GM19238 (cell line): ENCODE data around the gene ITPRIPL1.

Experiments
- DNase-seq: peaks from one replicate; pipeline ENCODE4 v3.0.0; 2011; ENCODE audit warnings: low spot score; ENCODE audit not compliant: insufficient read length

ITPRIPL1 gene

GRCh38 chr2:96320728-96321622, 4.1 kb upstream of the ITPRIPL1 start:
- no peak for DNase-seq

- DNase-seq: no peak
Measured at GRCh38 chr2:96323849-96324248, 1.3 kb upstream of the ITPRIPL1 start.

- no peak for DNase-seq
Measured at GRCh38 chr2:96324721-96325040, 436 bp upstream of the ITPRIPL1 start.

DNA sequence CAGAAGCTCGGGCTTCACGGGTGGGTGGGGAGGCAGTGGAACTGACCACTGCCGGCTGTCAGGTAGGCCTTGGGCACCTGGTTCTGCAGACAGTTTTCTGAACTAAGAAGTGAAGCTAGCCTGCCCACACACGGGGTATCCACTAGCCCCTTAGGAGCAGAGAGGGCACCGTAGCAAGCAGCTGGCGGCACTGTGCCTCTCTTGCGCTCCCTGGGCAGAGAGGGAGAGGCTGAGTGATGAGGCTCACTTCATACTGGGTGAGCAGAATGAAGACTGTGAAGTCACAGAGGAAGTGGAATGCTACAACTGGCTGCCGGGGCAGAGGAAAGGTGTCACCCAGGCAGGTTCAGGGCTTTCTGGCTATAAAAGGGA, 753 bp downstream of the ITPRIPL1 start:
- no peak for DNase-seq

DNA sequence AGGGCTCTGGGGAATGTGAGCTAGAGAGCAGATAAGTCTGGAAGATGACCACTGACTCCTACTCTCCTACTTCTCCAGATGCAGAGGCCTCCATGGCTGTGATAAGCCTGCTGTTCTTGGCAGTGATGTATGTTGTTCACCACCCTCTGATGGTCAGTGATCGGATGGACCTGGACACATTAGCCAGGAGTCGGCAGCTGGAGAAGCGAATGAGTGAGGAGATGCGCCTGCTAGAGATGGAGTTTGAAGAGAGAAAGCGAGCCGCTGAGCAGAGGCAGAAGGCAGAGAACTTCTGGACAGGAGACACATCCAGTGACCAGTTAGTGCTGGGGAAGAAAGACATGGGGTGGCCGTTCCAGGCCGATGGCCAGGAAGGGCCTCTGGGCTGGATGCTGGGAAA, 1.4 kb downstream of the ITPRIPL1 start:
- DNase-seq: no peak

DNA sequence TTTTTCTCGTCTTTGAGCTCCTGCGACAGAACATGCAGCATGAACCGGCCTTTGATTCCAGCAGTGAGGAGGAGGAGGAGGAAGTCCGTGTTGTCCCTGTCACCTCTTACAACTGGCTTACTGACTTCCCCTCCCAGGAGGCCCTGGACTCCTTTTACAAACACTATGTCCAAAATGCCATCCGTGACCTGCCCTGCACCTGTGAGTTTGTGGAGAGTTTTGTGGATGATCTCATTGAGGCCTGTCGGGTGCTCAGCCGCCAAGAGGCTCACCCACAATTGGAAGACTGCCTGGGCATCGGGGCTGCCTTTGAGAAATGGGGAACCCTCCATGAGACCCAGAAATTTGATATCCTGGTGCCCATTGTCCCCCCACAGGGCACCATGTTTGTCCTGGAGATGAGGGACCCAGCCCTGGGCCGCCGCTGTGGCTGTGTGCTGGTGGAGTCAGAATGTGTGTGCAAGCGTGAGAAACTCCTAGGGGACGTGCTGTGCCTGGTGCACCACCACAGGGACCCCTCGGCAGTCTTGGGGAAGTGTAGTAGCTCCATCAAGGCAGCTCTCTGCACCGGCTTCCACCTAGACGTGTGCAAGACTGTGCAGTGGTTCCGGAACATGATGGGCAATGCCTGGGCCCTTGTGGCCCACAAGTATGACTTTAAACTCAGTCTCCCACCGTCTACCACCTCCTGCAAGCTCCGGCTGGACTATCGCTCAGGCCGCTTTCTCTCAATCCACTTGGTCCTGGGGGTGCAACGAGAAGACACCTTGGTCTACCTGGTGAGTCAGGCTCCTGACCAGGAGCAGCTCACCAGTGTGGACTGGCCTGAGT, 2.1 kb downstream of the ITPRIPL1 start:
- DNase-seq: no peak

DNA sequence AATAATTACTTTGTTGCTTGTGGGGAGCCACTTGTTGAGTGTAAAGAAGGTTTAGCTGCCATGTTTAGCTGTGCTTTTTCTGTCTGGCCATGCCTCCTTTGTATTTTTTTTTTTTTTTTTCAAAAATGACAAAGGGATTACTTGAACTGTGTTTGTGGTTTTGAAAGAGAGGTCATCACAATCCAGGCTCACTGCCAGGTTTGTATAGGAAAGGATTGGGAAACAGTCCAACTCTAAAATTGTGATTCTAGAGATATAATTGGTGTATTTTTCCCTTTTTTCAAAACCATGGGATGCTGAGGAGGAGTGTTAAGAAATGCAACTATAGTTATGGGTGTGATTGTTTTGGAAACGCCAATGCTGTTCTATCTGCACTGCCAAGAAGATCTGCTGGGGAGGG, 4.3 kb downstream of the ITPRIPL1 start:
- DNase-seq: no peak

DNA sequence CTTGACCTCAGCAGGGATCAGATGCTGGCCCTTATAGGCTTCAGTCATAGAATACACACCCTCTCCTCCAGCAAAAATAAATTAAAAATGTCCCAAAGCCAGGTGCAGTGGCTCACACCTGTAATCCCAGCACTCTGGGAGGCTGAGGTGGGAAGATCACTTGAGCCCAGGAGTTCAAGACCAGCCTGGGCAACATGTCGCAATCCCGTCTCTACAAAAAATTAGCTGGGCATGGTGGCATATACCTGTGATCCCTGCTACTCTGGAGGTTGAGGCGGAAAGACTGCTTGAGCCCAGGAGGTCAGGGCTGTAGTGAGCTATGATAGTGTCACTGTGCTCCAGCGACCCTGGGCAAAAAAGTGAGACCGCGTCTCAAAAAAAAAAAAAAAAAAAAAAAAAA, 4.8 kb downstream of the ITPRIPL1 start:
- no peak for DNase-seq

GRCh38 chr2:96330407-96330806, 5.3 kb downstream of the ITPRIPL1 start:
- no peak for DNase-seq

- no peak for DNase-seq
Measured at GRCh38 chr2:96333708-96334107, 8.6 kb downstream of the ITPRIPL1 start.

DNA sequence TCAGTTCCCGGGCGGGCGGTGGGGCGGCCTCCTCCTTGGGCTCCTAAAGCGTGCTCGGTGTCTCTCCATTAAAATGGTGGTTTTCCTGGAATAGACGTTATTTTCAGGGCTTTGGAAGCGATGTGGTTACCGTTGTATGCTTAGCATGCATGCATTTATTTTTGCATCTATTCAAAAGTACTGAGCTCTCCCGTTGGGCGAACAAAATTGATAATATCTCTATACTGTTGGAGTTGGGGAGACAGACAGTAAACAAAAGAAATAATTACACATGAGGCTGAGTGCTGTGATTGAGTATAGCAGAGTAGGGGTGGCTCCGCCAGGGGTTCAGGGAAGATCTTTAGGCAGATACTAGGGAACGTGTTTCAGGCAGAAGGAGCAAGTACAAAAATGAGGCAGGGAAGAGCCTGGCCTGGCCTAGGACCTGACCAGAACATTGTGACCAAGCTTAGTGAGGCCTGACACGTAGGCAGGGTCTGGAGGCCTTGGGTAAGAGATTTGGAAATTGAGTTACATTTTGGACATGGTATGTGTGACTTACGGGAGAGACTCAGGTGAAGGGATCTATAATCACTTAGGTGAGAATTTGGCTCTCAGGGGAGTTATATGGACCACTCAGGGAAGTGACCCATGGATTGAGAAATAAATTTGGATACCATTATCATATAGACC, 11.1 kb downstream of the ITPRIPL1 start:
- no peak for DNase-seq

DNA sequence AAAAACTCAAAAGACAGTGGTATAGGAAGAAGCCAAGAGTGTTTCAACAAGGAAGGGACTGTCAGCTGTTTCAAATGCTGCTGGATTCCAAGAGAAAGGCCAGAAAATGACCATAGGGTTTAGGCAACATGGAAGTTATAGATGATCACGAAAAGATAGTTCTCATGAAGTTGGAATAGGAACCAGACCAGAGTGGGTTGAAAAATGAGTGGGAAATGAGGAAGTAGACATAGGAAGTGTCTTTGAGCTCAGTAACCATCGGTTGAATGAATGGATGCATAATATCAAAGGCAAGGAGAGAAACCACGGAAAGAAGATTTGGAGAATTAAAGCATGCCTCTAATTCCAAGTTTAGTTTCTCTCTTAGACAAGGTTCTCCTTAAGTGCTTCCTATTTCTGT, 11.8 kb downstream of the ITPRIPL1 start:
- DNase-seq: no peak

GRCh38 chr2:96340493-96341414, 15.6 kb downstream of the ITPRIPL1 start:
- no peak for DNase-seq

GRCh38 chr2:96341641-96342040, 16.5 kb downstream of the ITPRIPL1 start:
- no peak for DNase-seq

DNA sequence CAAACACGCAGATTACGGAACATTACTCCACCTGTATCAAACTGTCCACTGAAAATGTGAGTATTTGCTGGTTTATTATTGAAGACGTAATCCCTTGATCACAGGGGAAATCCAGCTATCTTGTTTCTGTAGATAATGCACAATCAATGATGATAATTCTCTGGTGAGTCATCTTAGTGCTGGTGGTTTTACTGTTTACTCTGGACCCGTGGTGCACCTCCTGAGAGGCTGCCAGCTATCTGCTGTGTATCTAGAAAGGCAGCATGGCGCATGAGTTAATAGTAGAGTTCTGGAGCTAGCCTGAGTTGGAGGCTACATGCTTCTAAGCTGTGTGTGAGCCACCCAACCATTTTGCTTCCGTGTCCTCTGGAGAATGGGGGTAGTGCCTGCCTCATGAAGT, 17.0 kb downstream of the ITPRIPL1 start:
- DNase-seq: no peak

GRCh38 chr2:96344011-96344410, 18.9 kb downstream of the ITPRIPL1 start:
- peak; percentile 39 for DNase-seq

GRCh38 chr2:96345438-96345837, 20.3 kb downstream of the ITPRIPL1 start:
- no peak for DNase-seq

GRCh38 chr2:96345868-96346462, 20.8 kb downstream of the ITPRIPL1 start:
- DNase-seq: no peak

DNA sequence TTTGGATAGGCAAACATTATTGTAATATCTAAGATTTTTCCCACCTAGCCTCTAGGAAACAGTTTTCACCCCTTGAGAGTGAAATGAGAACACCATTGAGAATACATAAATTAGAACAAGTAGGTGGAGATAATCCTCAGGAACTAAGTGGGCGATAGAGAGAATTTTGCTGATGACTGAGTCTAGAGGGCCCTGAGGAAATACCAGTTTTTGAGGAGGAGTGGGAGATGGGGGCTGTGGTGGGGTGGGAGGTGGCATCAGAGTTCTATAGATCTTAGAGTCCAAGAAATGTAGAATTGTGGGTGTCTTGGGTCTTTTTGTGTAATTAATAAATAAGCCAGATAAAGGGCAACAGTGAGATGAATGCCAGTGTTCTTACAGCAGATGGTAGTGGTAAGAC, 22.3 kb downstream of the ITPRIPL1 start:
- DNase-seq: no peak

DNA sequence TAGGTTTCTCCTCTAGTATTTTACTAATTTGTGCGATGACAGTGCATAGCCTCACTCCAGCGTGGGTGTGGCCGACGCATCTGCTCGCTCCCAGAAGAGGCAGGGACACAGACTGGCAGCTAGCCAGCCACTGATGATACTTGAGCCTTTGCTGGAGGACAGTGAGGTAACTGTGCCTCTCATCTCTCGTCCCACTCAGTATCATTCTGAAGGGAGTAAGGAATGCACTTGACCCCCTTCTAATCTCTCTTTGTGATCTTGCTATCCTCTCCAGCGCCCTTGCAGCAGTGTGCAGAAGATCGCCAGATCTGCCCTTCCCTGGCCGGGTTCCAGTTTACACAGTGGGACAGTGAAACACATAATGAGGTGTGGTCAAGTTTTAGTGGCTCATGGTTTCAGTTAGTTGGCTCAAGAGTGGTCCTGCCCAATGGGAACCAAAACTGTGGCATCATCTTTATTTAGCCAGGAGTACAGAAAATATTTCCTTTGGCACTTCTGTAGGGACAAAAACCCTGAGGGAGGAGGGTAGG, 28.0 kb downstream of the ITPRIPL1 start:
- DNase-seq: no peak
